Activated naive CD4-positive, alpha-beta T cell treated with anti-CD3 and anti-CD28 coated beads, Interleukin-2, amount 50 U/mL, for 72 hours (primary cell): ENCODE data around the gene EXOC1L. TPM values are rescaled to one million over a fixed set of nuclear protein-coding genes. Genes with fewer than 3 reads are reported as not detected.

ENCODE experiments used
- ATAC-seq, 2 donors: fragments of 150-1000 bp; cut with Tn5 transposase; 2 replicates each; pipeline ENCODE4 v1.10.0; 2021; ENCODE audit warnings: mild to moderate bottlenecking in 2 of 2, moderate library complexity in 2 of 2
- DNase-seq, 2 donors: peaks; one replicate each; pipeline ENCODE4 v3.0.0; 2021 to 2022; ENCODE audit warnings: low spot score in 2 of 2
- H3K27ac Mint-ChIP-seq, 2 donors: one replicate each; pipeline ENCODE4 v1.8.0; 2022; ENCODE audit warnings: mild to moderate bottlenecking in 2 of 2, mixed read lengths in 2 of 2
- H3K36me3 Mint-ChIP-seq, 2 donors: one replicate each; pipeline ENCODE4 v1.8.0; 2022; ENCODE audit warnings: mixed read lengths in 2 of 2
- H3K9me3 Mint-ChIP-seq, 2 donors: one replicate each; pipeline ENCODE4 v1.8.0; 2022; ENCODE audit warnings: mixed read lengths in 2 of 2
- total RNA-seq, 2 donors: library from RNA; stranded (reverse); gene quantifications; one replicate each; pipeline ENCODE4 v1.2.3, GENCODE V29; 2022

The EXOC1L gene
- total RNA-seq: not detected

GRCh38 chr4:55819634-55820033, at the start of gene EXOC1L:
EXOC1L (plus strand) TSS chr4:55819790; CDS start chr4:55820027, 237 bp downstream.
- Mint-ChIP-seq H3K36me3 (no peaks in the 10 kb centered on the region), H3K27ac (no peak within 1 kb of the TSS), H3K9me3 (no peaks in the 10 kb centered on the region)
- ATAC-seq (no peak), DNase-seq (no peak)

- no peak for ATAC-seq
- no peak for DNase-seq
- H3K27ac Mint-ChIP-seq: no peak overlapping the region
- no peaks in the 10 kb centered on the region for H3K36me3 Mint-ChIP-seq
- peaks cover 0 to 4% of the 10 kb centered on the region in 2 donors for H3K9me3 Mint-ChIP-seq
Measured at GRCh38 chr4:55770662-55771061, 48.9 kb upstream of the EXOC1L start.

- ATAC-seq: no peak
- no peak overlapping the region for H3K27ac Mint-ChIP-seq
Measured at GRCh38 chr4:55781341-55781740, 38.2 kb upstream of the EXOC1L start.

DNA sequence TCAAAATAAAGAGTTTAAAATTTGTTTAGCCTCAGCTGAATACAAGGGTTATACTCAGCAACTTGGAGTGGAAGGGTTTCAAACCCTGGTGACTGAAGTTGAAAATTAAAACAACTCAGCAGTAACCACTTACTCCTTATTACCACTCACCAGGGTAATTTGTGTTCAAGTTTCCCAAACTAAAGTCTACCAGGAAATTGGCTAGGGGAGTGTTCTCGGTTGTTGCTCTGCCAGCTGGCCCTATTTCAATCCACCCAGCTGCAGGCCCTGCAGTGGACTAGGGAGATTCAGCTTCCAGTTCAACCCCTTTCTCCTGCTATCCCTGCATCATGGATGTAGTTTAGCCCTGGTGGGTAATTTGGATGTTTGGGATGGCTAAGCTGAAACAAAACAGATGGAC, 37.8 kb upstream of the EXOC1L start:
- ATAC-seq: no peak
- no peak overlapping the region for H3K27ac Mint-ChIP-seq
- H3K9me3 Mint-ChIP-seq: peaks cover 0 to 5% of the 10 kb centered on the region in 2 donors
- no peaks in the 10 kb centered on the region for H3K36me3 Mint-ChIP-seq
- DNase-seq: no peak

More at GRCh38 chr4:55781341-55781740, 38.2 kb upstream of the EXOC1L start:
- no peaks in the 10 kb centered on the region for H3K36me3 Mint-ChIP-seq
- H3K9me3 Mint-ChIP-seq: peaks cover 0 to 5% of the 10 kb centered on the region in 2 donors
- no peak for DNase-seq

DNA sequence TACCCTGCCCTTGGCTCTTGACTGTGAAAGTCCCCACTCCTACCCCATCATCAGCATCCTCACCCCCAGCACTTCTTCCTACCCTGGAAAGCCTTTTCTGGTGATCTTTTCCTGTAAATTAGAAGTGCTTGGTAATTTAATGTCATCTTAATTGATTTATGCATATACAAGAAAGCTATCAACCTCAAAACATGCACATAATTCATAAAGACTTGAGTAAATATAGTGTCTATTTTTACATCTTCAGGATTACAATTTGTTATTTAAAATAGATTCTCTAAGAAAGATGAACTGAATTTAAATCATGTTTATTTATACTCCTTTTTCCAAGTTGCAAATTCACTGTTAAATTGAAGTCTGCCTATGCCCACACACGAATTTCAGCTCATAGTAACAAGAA, 36.0 kb upstream of the EXOC1L start:
- ATAC-seq: no peak
- no peak for DNase-seq
- no peaks in the 10 kb centered on the region for H3K9me3 Mint-ChIP-seq
- H3K27ac Mint-ChIP-seq: no peak overlapping the region
- no peaks in the 10 kb centered on the region for H3K36me3 Mint-ChIP-seq

GRCh38 chr4:55784747-55785146, 34.8 kb upstream of the EXOC1L start:
- no peak for DNase-seq
- Mint-ChIP-seq H3K36me3 (no peaks in the 10 kb centered on the region), H3K9me3 (no peaks in the 10 kb centered on the region), H3K27ac (no peak overlapping the region)
- ATAC-seq: no peak

DNA sequence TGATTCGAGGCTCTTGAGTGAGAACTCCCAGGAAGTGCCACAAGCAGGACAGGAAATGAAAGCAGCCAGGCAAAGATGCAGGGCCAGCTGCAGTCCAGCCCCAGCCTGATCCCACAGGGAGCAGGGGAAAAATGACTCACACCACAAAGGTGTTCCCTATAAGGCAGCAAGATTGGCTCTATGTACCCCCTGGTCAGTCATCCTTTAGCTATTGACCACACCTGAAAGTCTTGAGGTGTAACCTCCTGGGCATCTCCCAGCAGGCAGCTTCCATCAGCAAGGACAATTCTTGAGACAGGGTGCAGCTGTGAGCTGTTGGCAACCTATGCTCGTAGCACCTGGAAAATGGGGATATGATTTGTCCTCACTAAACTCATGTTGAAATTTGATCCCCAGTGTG, 27.9 kb upstream of the EXOC1L start:
- H3K27ac Mint-ChIP-seq: no peak overlapping the region
- H3K36me3 Mint-ChIP-seq: no peaks in the 10 kb centered on the region
- ATAC-seq (no peak), DNase-seq (no peak)
- no peaks in the 10 kb centered on the region for H3K9me3 Mint-ChIP-seq

DNA sequence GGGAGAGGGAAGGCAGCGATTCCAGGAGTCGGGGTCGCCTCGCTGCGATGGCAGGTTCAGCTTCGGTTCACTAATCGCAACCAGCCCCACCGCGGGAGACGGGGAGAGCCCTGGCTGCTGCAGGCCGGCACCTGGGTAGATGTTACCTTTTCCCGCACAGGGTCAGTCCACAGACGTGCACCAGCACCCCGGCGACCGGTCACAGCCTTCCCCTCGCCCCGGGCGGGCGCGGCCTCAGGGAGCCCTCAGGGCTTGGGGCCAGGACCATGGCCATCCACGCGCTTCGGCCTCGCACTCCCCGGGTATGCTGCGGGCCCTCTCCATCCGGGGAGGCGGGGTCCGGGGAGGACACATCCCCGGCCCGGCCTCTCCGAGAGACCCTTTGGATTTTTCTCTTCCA, 26.1 kb upstream of the EXOC1L start:
- H3K36me3 Mint-ChIP-seq: no peaks in the 10 kb centered on the region
- no peak overlapping the region for H3K27ac Mint-ChIP-seq
- no peak for ATAC-seq
- DNase-seq: no peak
- no peaks in the 10 kb centered on the region for H3K9me3 Mint-ChIP-seq

DNA sequence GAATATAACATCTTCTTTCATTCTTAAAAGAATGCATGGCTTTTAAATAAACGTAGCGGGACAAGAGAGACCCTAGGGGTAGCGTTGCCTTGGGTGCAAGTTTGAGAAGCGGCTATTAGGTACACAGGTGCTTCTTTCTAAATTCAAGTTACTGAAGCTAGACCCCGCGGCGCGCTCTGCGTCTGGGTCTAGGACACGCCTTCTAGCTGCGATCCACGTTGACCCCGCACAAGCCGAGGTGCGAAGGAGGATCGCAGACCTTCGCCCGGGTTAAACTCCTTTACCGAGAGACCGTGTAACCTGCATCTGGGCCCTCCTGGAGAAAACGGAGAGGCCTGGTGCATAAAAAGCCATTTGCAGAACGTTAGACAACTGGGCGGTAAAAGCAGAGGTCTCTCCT, 25.5 kb upstream of the EXOC1L start:
- DNase-seq (no peak), ATAC-seq (no peak)
- H3K9me3 Mint-ChIP-seq: no peaks in the 10 kb centered on the region
- no peaks in the 10 kb centered on the region for H3K36me3 Mint-ChIP-seq
- H3K27ac Mint-ChIP-seq: no peak overlapping the region

- Mint-ChIP-seq H3K27ac (no peak overlapping the region), H3K36me3 (no peaks in the 10 kb centered on the region), H3K9me3 (no peaks in the 10 kb centered on the region)
- DNase-seq (no peak), ATAC-seq (no peak)
Measured at GRCh38 chr4:55795341-55795740, 24.2 kb upstream of the EXOC1L start.

GRCh38 chr4:55801498-55801897, 18.1 kb upstream of the EXOC1L start:
- Mint-ChIP-seq H3K36me3 (no peaks in the 10 kb centered on the region), H3K9me3 (no peaks in the 10 kb centered on the region), H3K27ac (no peak overlapping the region)
- DNase-seq: no peak
- no peak for ATAC-seq

DNA sequence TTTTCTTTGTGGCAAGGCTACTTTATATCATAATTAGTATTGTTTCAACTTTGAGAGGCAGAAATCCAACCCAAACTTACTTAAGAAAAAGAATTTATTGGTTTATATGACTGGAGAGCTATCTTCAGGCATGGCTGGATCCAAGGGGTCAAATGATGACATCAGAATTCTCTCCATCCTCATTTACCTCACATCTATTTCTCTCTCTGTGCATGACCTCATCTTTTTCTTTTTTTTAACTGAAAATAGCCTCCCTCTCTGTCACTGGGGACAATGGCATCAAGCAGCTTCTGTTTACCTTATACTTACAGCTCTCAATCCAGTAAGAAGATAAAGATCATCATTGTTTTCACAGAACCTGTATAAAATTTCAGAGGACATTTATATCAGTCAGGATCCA, 12.0 kb upstream of the EXOC1L start:
- Mint-ChIP-seq H3K36me3 (no peaks in the 10 kb centered on the region), H3K9me3 (no peaks in the 10 kb centered on the region), H3K27ac (no peak overlapping the region)
- DNase-seq: no peak
- ATAC-seq: no peak

GRCh38 chr4:55808186-55808585, 11.4 kb upstream of the EXOC1L start:
- no peaks in the 10 kb centered on the region for H3K9me3 Mint-ChIP-seq
- ATAC-seq (no peak), DNase-seq (no peak)
- H3K27ac Mint-ChIP-seq: no peak overlapping the region
- no peaks in the 10 kb centered on the region for H3K36me3 Mint-ChIP-seq

- DNase-seq (no peak), ATAC-seq (no peak)
- H3K36me3 Mint-ChIP-seq: no peaks in the 10 kb centered on the region
- no peaks in the 10 kb centered on the region for H3K9me3 Mint-ChIP-seq
- H3K27ac Mint-ChIP-seq: no peak overlapping the region
Measured at GRCh38 chr4:55808632-55809031, 11.0 kb upstream of the EXOC1L start.

GRCh38 chr4:55817691-55818090, 1.9 kb upstream of the EXOC1L start:
- ATAC-seq (no peak), DNase-seq (no peak)
- Mint-ChIP-seq H3K27ac (no peak overlapping the region), H3K9me3 (no peaks in the 10 kb centered on the region), H3K36me3 (no peaks in the 10 kb centered on the region)

GRCh38 chr4:55820279-55820678, 689 bp downstream of the EXOC1L start:
- DNase-seq (no peak), ATAC-seq (no peak)
- no peaks in the 10 kb centered on the region for H3K9me3 Mint-ChIP-seq
- no peaks in the 10 kb centered on the region for H3K36me3 Mint-ChIP-seq
- H3K27ac Mint-ChIP-seq: no peak overlapping the region

GRCh38 chr4:55822329-55822728, 2.7 kb downstream of the EXOC1L start:
- ATAC-seq (no peak), DNase-seq (no peak)
- Mint-ChIP-seq H3K27ac (no peak overlapping the region), H3K36me3 (no peaks in the 10 kb centered on the region), H3K9me3 (no peaks in the 10 kb centered on the region)

DNA sequence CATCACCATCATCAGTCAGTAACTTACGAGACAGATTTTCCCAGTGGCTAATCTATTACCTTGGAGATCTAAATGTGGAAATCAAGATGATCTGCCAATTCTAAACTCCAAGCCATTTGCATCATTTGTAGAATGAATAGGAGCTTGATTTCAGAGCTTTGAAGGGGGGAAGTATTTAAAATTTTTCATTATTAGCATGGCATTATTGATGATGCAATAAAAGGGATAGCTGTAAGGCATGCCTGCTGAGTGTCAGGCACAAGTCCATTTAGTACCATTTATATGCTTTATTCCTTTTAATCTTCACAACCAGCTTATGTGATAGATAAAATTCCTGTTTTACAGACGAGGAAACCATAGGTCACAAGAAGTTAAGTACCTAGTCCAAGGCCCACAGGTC, 5.3 kb downstream of the EXOC1L start:
- Mint-ChIP-seq H3K9me3 (no peaks in the 10 kb centered on the region), H3K36me3 (no peaks in the 10 kb centered on the region), H3K27ac (no peak overlapping the region)
- ATAC-seq: no peak
- DNase-seq: no peak

DNA sequence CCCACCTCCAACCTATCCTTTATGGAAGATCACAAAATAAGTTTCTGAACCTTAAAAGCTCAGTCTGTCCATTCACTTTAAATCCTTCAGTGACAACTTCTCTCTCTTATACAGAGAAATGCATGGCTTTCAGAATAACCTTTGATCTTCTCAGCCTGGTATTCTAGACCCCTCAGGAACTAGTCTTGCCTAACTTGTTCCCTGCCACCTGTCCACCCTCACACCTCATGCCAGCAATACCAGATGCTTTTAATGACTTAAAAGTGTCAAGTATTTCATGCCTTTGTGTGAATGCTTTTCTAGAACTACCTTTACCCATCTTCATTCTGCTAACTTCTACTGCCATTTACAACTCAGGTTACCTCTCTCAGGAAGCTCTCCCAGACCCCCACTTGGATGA, 7.4 kb downstream of the EXOC1L start:
- H3K36me3 Mint-ChIP-seq: no peaks in the 10 kb centered on the region
- H3K27ac Mint-ChIP-seq: no peak overlapping the region
- no peak for DNase-seq
- no peaks in the 10 kb centered on the region for H3K9me3 Mint-ChIP-seq
- ATAC-seq: no peak
